HepG2 (cell line): ENCODE data around the gene DNAJC4. TPM values are rescaled to one million over a fixed set of nuclear protein-coding genes. Genes with fewer than 3 reads are reported as not detected.

Experiments used
- ATF1 ChIP-seq: IDR thresholded peaks from 2 replicates; pipeline ENCODE4 v1.6.1; 2016; ENCODE audit warnings: mild to moderate bottlenecking, control low read depth
- CSRNP2 ChIP-seq: sonication (generic); formaldehyde crosslinking; conservative IDR thresholded peaks from 2 replicates; pipeline ENCODE4 v1.8.0; 2022; ENCODE audit warnings: low read depth, missing genetic modification reagents
- EZH2 ChIP-seq: conservative IDR thresholded peaks from 2 replicates; pipeline ENCODE4 v1.6.1; 2012; ENCODE audit warnings: mild to moderate bottlenecking, low read depth, low read length, moderate library complexity
- FOXC1 ChIP-seq: sonication (generic); formaldehyde crosslinking; IDR thresholded peaks from 2 replicates; pipeline ENCODE4 v1.8.0; 2022; ENCODE audit warnings: mild to moderate bottlenecking, missing genetic modification reagents, borderline replicate concordance
- ISL2 ChIP-seq: sonication (generic); formaldehyde crosslinking; IDR thresholded peaks from 2 replicates; pipeline ENCODE4 v1.5.0; 2020; ENCODE audit warnings: missing genetic modification reagents
- MAFF ChIP-seq: IDR thresholded peaks from 2 replicates; pipeline ENCODE4 v1.6.1; 2011; ENCODE audit warnings: low read depth, low read length, improper control_type of control experiment
- MXD3 ChIP-seq: IDR thresholded peaks from 2 replicates; pipeline ENCODE4 v1.6.1; 2016; ENCODE audit warnings: mild to moderate bottlenecking, missing biosample characterization, missing genetic modification reagents
- NR3C1 ChIP-seq: sonication (generic); formaldehyde crosslinking; IDR thresholded peaks from 2 replicates; pipeline ENCODE4 v1.4.0; 2020; ENCODE audit warnings: missing genetic modification reagents
- PATZ1 ChIP-seq: sonication (generic); formaldehyde crosslinking; IDR thresholded peaks from 2 replicates; pipeline ENCODE4 v1.4.0; 2020; ENCODE audit warnings: missing genetic modification reagents
- PCBP2 ChIP-seq: fragments of 200-400 bp; formaldehyde crosslinking; optimal IDR thresholded peaks from 2 replicates; pipeline ENCODE3; 2018; ENCODE audit warnings: low read length, low read depth; ENCODE audit not compliant: poor library complexity, severe bottlenecking
- POGZ ChIP-seq: sonication (generic); formaldehyde crosslinking; IDR thresholded peaks from 2 replicates; pipeline ENCODE4 v1.4.0; 2020; ENCODE audit warnings: mild to moderate bottlenecking, missing genetic modification reagents
- RBM39 ChIP-seq: fragments of 200-400 bp; formaldehyde crosslinking; IDR thresholded peaks from one replicate; pipeline ENCODE4 v1.6.1; 2018; ENCODE audit warnings: antibody characterized with exemption, mild to moderate bottlenecking, low read depth, low read length; ENCODE audit not compliant: poor library complexity, severe bottlenecking
- SOX5 ChIP-seq: IDR thresholded peaks from 2 replicates; pipeline ENCODE4 v1.6.1; 2016; ENCODE audit warnings: borderline replicate concordance
- TBX3 ChIP-seq: fragments of 450-650 bp; IDR thresholded peaks from 2 replicates; pipeline ENCODE4 v1.6.1; 2017; ENCODE audit warnings: antibody characterized with exemption, mild to moderate bottlenecking, inconsistent platforms, borderline replicate concordance
- UBTF ChIP-seq: sonication (generic); formaldehyde crosslinking; IDR thresholded peaks from 2 replicates; pipeline ENCODE4 v1.4.0; 2020; ENCODE audit warnings: mild to moderate bottlenecking, missing genetic modification reagents
- ZFP91 ChIP-seq: sonication (generic); formaldehyde crosslinking; IDR thresholded peaks from 2 replicates; pipeline ENCODE4 v1.9.0; 2022; ENCODE audit warnings: missing genetic modification reagents, mild to moderate bottlenecking, borderline replicate concordance
- ZIK1 ChIP-seq: sonication (generic); formaldehyde crosslinking; IDR thresholded peaks from 2 replicates; pipeline ENCODE4 v1.5.0; 2020; ENCODE audit warnings: mild to moderate bottlenecking, low read depth, missing genetic modification reagents, borderline replicate concordance
- ZMAT3 ChIP-seq: sonication (generic); formaldehyde crosslinking; conservative IDR thresholded peaks from 2 replicates; pipeline ENCODE4 v1.7.0; 2021; ENCODE audit warnings: missing genetic modification reagents
- ZNF678 ChIP-seq: sonication (generic); formaldehyde crosslinking; IDR thresholded peaks from 2 replicates; pipeline ENCODE4 v1.4.0; 2020; ENCODE audit warnings: mild to moderate bottlenecking, missing genetic modification reagents
- ZNF704 ChIP-seq: sonication (generic); formaldehyde crosslinking; IDR thresholded peaks from 2 replicates; pipeline ENCODE4 v1.8.1; 2023; ENCODE audit warnings: mild to moderate bottlenecking, inconsistent platforms, moderate library complexity, missing genetic modification reagents, borderline replicate concordance
- ZNF724P ChIP-seq: sonication (generic); formaldehyde crosslinking; IDR thresholded peaks from 2 replicates; pipeline ENCODE4 v1.8.0; 2022; ENCODE audit warnings: missing genetic modification reagents, borderline replicate concordance
- polyA plus RNA-seq, 8 experiments: library from polyadenylated mRNA; depleted of rRNA in 3 of 8; stranded (reverse) in 7 of 8; unstranded in 1 of 8; fragments of >200 nt; fragmentation: Illumina TruSeq in 4 of 8; extraction: Trizol in 4 of 8; gene quantifications; 2 replicates each; pipeline versions ENCODE4 v1.2.1 to v1.2.3, GENCODE V29; 2011 to 2016; ENCODE audit warnings: low read depth in 4 of 8, missing spikeins in 1 of 8, mixed read lengths in 1 of 8; ENCODE audit not compliant: insufficient read depth in 1 of 8
- total RNA-seq, 5 experiments: library from RNA; depleted of rRNA; stranded (reverse); fragments of >200 nt; fragmentation: Illumina TruSeq; extraction: Trizol; gene quantifications; 2 replicates each; pipeline ENCODE4 v1.2.3, GENCODE V29; 2016; ENCODE audit warnings: low read depth in 1 of 5

Gene DNAJC4
- total and polyA plus RNA-seq, 2 of the 13 experiments (the other 11 are each of a cell fraction or from before 2014, with no cell fraction given) = 10.3 to 60.8 TPM

GRCh38 chr11:64237484-64237951, 7.2 kb downstream of the DNAJC4 start (continued):
- TF ChIP-seq PATZ1 (CRISPR knock-in tag) = peak; percentile 71
- TF ChIP-seq RBM39 = no peak
- TF ChIP-seq ATF1 (CRISPR knock-in tag) = no peak
- 0 out of 2 replicates have a peak, but pooled peaks have one; percentile 22 for TF ChIP-seq ISL2 (CRISPR knock-in tag)
- no peak for TF ChIP-seq ZNF724P (CRISPR knock-in tag)
- no peak for TF ChIP-seq EZH2
- TF ChIP-seq ZFP91 (CRISPR knock-in tag) = peak; percentile 40; the same call in 1 of the 2 replicates
- no peak for TF ChIP-seq MAFF
- no peak for TF ChIP-seq NR3C1
- TF ChIP-seq POGZ (CRISPR knock-in tag) = no peak
- peak; percentile 61; the same call in 1 of the 2 replicates for TF ChIP-seq UBTF (CRISPR knock-in tag)
- TF ChIP-seq TBX3 = peak; percentile 83; the same call in 1 of the 2 replicates
- no peak for TF ChIP-seq PCBP2
- no peak for TF ChIP-seq ZNF704 (CRISPR knock-in tag)
- 0 out of 2 replicates have a peak, but pooled peaks have one; percentile 43 for TF ChIP-seq ZMAT3 (CRISPR knock-in tag)
- no peak for TF ChIP-seq MXD3 (CRISPR knock-in tag)
- no peak for TF ChIP-seq FOXC1 (CRISPR knock-in tag)
- no peak for TF ChIP-seq ZNF678 (CRISPR knock-in tag)
- no peak for TF ChIP-seq CSRNP2 (CRISPR knock-in tag)
- peak; percentile 67; the same call in 1 of the 2 replicates for TF ChIP-seq SOX5 (CRISPR knock-in tag)
- no peak for TF ChIP-seq ZIK1 (CRISPR knock-in tag)
